ENCODE measurements around the gene ECT2L. TPM values are rescaled to one million over a fixed set of nuclear protein-coding genes. Genes with fewer than 3 reads are reported as not detected.

The ECT2L gene
- total RNA-seq, 1 experiment from 2014 or later: not detected

- no peak overlapping the region for H4K8ac ChIP-seq (replicated peaks; ENCODE audit: insufficient read length, low read depth, low read length)
- no peaks in the 10 kb centered on the region for H3K23me2 ChIP-seq (ENCODE audit: insufficient read length, low read depth, low read length, poor library complexity, severe bottlenecking)
- H3K14ac ChIP-seq (ENCODE audit: insufficient read depth, low read length): no peak overlapping the region
- no peak overlapping the region for H2BK120ac ChIP-seq (ENCODE audit: low read depth, low read length, poor library complexity, severe bottlenecking)
- H2AFZ ChIP-seq (ENCODE audit: low read length): no peak overlapping the region
- no peaks in the 10 kb centered on the region for H4K20me1 ChIP-seq (ENCODE audit: control insufficient read depth, insufficient read depth, insufficient read length)
- no peaks in the 10 kb centered on the region for H3K9me3 ChIP-seq (ENCODE audit: control insufficient read depth, low read depth, low read length)
- Mint-ChIP-seq H3K36me3 (ENCODE audit: insufficient read depth in 1 of 3, low read depth in 3 of 3) (no peaks in the 10 kb centered on the region), H3K4me1 (peaks cover 17 to 20% of the 10 kb centered on the region in 2 experiments), H3K27ac (no peak overlapping the region), H3K27me3 (ENCODE audit: low read depth) (no peaks in the 10 kb centered on the region), H3K9me3 (no peaks in the 10 kb centered on the region), H3K4me3 (no peak overlapping the region)
- no peak overlapping the region for H4K91ac ChIP-seq (ENCODE audit: insufficient read length, low read depth, low read length)
- TF ChIP-seq CTCF (conservative IDR thresholded peaks at IDR 0.05): no peak
- no peak for DNase-seq
- H3K27me3 ChIP-seq (ENCODE audit: insufficient read depth, low read length): no peaks in the 10 kb centered on the region
- no peak overlapping the region for H2BK12ac ChIP-seq (ENCODE audit: insufficient read length, low read depth, low read length)
- no peak overlapping the region for H3K9ac ChIP-seq (ENCODE audit: extremely low read depth, insufficient read length, low read length)
- H3K4ac ChIP-seq (ENCODE audit: low read depth, low read length): no peak overlapping the region
- no peak overlapping the region for H2BK5ac ChIP-seq (ENCODE audit: insufficient read length, low read length)
- H3K79me1 ChIP-seq (ENCODE audit: insufficient read depth, low read depth, low read length, poor library complexity, severe bottlenecking): no peaks in the 10 kb centered on the region
- no peak overlapping the region for H3K56ac ChIP-seq (ENCODE audit: insufficient read length, low read depth, low read length)
- H2BK15ac ChIP-seq (ENCODE audit: low read depth, low read length): no peak overlapping the region
- H3K79me2 ChIP-seq (ENCODE audit: insufficient read depth, low read length): no peaks in the 10 kb centered on the region
- no peak overlapping the region for H4K5ac ChIP-seq (ENCODE audit: insufficient read length, low read depth, low read length)
- no peak overlapping the region for H2BK20ac ChIP-seq (ENCODE audit: low read depth, low read length, poor library complexity, severe bottlenecking)
- H3K4me2 ChIP-seq (ENCODE audit: insufficient read depth, insufficient read length, low read length): no peak overlapping the region
- H3K4me1 ChIP-seq (ENCODE audit: insufficient read depth, low read length): peaks cover 5% of the 10 kb centered on the region; the same call in 1 of the 2 replicates
- H3K23ac ChIP-seq (ENCODE audit: insufficient read length, low read depth, low read length): no peak overlapping the region
- H3T11ph ChIP-seq (ENCODE audit: low read length): no peak overlapping the region
- no CpG with 5 or more reads among the region's 5 CpGs for whole genome bisulfite sequencing (ENCODE audit: extremely low coverage, insufficient read length, low lambda C conversion rate)
- H2AK5ac ChIP-seq (ENCODE audit: insufficient read length, low read length): no peak overlapping the region
- H3K27ac ChIP-seq (ENCODE audit: insufficient read length, low read depth, low read length): no peak overlapping the region
- H3K18ac ChIP-seq (ENCODE audit: insufficient read length, low read depth, low read length): no peak overlapping the region
Measured at GRCh38 chr6:138814179-138814834, 18.4 kb downstream of the ECT2L start.
